PC-9 (cell line): ENCODE data around the gene C1orf21. TPM values are rescaled to one million over a fixed set of nuclear protein-coding genes. Genes with fewer than 3 reads are reported as not detected.

Experiments used
- BruUV-seq: library from RNA; stranded (reverse); fragments of 400-500 nt; replicated peaks from 2 replicates; lab custom pipeline; 2021; lab: Mats Ljungman, UMichigan
- CTCF ChIA-PET: fragments of 300-600 bp; sonication (Branson Sonifier 250); formaldehyde crosslinking; loops from one replicate; lab custom pipeline; 2022; ENCODE audit warnings: antibody characterized with exemption; lab: Charles Lee
- POLR2A ChIA-PET: fragments of 300-600 bp; sonication (Branson Sonifier 250); formaldehyde crosslinking; loops from one replicate; lab custom pipeline; 2022; ENCODE audit warnings: antibody characterized with exemption; ENCODE audit not compliant: unreplicated experiment; lab: Charles Lee
- DNase-seq, 2 experiments: peaks; one replicate each; pipeline versions ENCODE4 v3.0.0 to v3.0.0-alpha.2; 2015 to 2022; ENCODE audit warnings: mixed read lengths in 1 of 2
- H2AFZ ChIP-seq: fragments of 200-600 bp; sonication (generic); 2 replicates; pipeline ENCODE4 v1.8.1; 2017; ENCODE audit warnings: antibody characterized with exemption
- H3F3A ChIP-seq: fragments of 200-600 bp; sonication (generic); 2 replicates; pipeline ENCODE4 v1.8.1; 2017; ENCODE audit warnings: antibody characterized with exemption, mild to moderate bottlenecking, low read depth; ENCODE audit not compliant: insufficient read depth
- H3K27ac ChIP-seq: fragments of 200-600 bp; sonication (generic); 2 replicates; pipeline ENCODE4 v1.6.1; 2016; ENCODE audit warnings: mixed run types
- H3K27me3 ChIP-seq: fragments of 200-600 bp; sonication (generic); 2 replicates; pipeline ENCODE4 v1.6.1; 2016; ENCODE audit warnings: low read depth, mixed run types; ENCODE audit not compliant: insufficient read depth
- H3K36me3 ChIP-seq: fragments of 200-600 bp; sonication (generic); 2 replicates; pipeline ENCODE4 v1.6.1; 2016; ENCODE audit warnings: low read depth, mixed run types
- H3K4me1 ChIP-seq: fragments of 200-600 bp; sonication (generic); replicated peaks from 2 replicates; pipeline ENCODE4 v1.6.1; 2016; ENCODE audit warnings: mixed run types; ENCODE audit not compliant: insufficient read depth
- H3K4me2 ChIP-seq: fragments of 200-600 bp; sonication (generic); 2 replicates; pipeline ENCODE4 v1.6.1; 2017; ENCODE audit warnings: mixed run types
- H3K4me3 ChIP-seq: fragments of 200-600 bp; sonication (generic); 2 replicates; pipeline ENCODE4 v1.6.1; 2016; ENCODE audit warnings: mixed run types
- H3K79me2 ChIP-seq: fragments of 200-600 bp; sonication (generic); 2 replicates; pipeline ENCODE4 v1.6.1; 2017; ENCODE audit warnings: low read depth, mixed run types
- H3K9me2 ChIP-seq: fragments of 200-600 bp; sonication (generic); 2 replicates; pipeline ENCODE4 v1.8.1; 2017; ENCODE audit warnings: mild to moderate bottlenecking; ENCODE audit not compliant: insufficient read depth
- H3K9me3 ChIP-seq: fragments of 200-600 bp; sonication (generic); 2 replicates; pipeline ENCODE4 v1.8.1; 2016; ENCODE audit warnings: low read depth; ENCODE audit not compliant: insufficient read depth
- H4K20me1 ChIP-seq: fragments of 200-600 bp; sonication (generic); 2 replicates; pipeline ENCODE4 v1.8.1; 2017; ENCODE audit not compliant: insufficient read depth
- EZH2 ChIP-seq: fragments of 200-600 bp; sonication (generic); IDR thresholded peaks from 2 replicates; pipeline ENCODE4 v1.8.0; 2017; ENCODE audit warnings: antibody characterized with exemption, low read depth
- intact Hi-C: fragments of 100-400 bp; cut with micrococcal nuclease; formaldehyde crosslinking; loops from one replicate; pipeline ENCODE4 v1.10.0; 2022; ENCODE audit not compliant: unreplicated experiment
- total RNA-seq: library from RNA; stranded (reverse); gene quantifications from 2 replicates; pipeline ENCODE4 v1.2.3, GENCODE V29; 2021
- TF ChIP-seq, protein P1 (sequence below): fragments of 200-600 bp; sonication (generic); conservative IDR thresholded peaks from 2 replicates; pipeline ENCODE4 v1.6.1; 2017; ENCODE audit warnings: mixed run types, antibody characterized with exemption, mild to moderate bottlenecking, moderate library complexity

Gene C1orf21
- total RNA-seq, 1 experiment from 2014 or later = 13.8 TPM

DNA sequence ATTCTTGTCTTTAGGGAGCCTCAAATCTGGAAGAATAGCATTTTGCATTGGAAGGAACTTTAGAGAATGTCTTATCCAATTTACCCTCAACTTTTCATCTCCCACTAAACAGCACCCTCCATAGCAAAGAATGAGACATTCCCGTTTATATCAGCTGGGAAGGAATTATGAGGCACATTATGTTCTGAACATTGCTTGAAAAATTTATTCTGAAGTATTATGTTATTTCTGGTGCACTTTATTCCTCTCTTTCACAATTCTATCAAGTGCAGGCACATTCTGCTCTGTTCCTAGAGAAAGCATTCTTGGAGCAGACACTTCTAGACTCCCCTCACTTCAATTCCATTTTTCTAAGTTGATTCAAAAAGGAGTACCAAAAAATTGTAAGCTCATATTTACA, 220.0 kb downstream of the C1orf21 start:
- ChIA-PET CTCF (no interaction called here), POLR2A (no interaction called here)
- Histone ChIP-seq H3K4me3 (no peak overlapping the region), H3K27ac (no peak overlapping the region), H4K20me1 (no peaks in the 10 kb centered on the region), H3K36me3 (no peaks in the 10 kb centered on the region), H3K27me3 (no peaks in the 10 kb centered on the region), H3F3A (no peaks in the 10 kb centered on the region), H3K9me3 (no peaks in the 10 kb centered on the region), H3K4me2 (no peak overlapping the region), H3K79me2 (no peaks in the 10 kb centered on the region), H3K9me2 (no peaks in the 10 kb centered on the region), H3K4me1 (no peaks in the 10 kb centered on the region), H2AFZ (no peak overlapping the region)
- intact Hi-C loops = no loop called here
- BruUV-seq = no TSS peak
- TF ChIP-seq, protein P1, sequence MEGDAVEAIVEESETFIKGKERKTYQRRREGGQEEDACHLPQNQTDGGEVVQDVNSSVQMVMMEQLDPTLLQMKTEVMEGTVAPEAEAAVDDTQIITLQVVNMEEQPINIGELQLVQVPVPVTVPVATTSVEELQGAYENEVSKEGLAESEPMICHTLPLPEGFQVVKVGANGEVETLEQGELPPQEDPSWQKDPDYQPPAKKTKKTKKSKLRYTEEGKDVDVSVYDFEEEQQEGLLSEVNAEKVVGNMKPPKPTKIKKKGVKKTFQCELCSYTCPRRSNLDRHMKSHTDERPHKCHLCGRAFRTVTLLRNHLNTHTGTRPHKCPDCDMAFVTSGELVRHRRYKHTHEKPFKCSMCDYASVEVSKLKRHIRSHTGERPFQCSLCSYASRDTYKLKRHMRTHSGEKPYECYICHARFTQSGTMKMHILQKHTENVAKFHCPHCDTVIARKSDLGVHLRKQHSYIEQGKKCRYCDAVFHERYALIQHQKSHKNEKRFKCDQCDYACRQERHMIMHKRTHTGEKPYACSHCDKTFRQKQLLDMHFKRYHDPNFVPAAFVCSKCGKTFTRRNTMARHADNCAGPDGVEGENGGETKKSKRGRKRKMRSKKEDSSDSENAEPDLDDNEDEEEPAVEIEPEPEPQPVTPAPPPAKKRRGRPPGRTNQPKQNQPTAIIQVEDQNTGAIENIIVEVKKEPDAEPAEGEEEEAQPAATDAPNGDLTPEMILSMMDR = no peak
- DNase-seq = no peak

DNA sequence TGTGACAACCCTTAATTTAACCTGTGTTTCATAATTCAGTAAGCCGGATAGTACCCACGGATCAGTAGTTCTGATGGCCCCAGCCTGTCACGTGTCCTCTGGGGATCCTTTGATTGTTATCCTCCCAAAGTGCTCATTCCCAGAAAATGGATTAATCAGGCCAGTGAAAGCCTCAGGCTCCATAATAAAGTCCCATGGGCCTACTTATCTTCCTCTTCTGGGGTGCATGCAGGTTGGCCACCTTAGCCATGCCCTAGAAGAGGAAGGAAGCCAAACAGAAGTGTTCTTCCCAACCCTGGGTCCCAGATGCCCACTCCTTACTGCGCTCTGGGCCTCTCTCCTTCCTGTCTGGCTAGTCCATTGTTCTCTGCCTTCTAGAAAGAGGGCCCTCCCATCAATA, 221.8 kb downstream of the C1orf21 start:
- H3K9me3 ChIP-seq = no peaks in the 10 kb centered on the region
- H3K36me3 ChIP-seq = no peaks in the 10 kb centered on the region
- H3K27ac ChIP-seq = no peak overlapping the region
- H3K9me2 ChIP-seq = no peaks in the 10 kb centered on the region
- no peak overlapping the region for H3K4me3 ChIP-seq
- intact Hi-C loops = no loop called here
- ChIA-PET CTCF (no interaction called here), POLR2A (no interaction called here)
- no peaks in the 10 kb centered on the region for H4K20me1 ChIP-seq
- no peaks in the 10 kb centered on the region for H3K4me1 ChIP-seq
- H2AFZ ChIP-seq = no peak overlapping the region
- BruUV-seq = no TSS peak
- no peak overlapping the region for H3K4me2 ChIP-seq
- TF ChIP-seq EZH2 = no peak
- TF ChIP-seq, protein P1 = no peak
- no peaks in the 10 kb centered on the region for H3F3A ChIP-seq
- no peaks in the 10 kb centered on the region for H3K79me2 ChIP-seq
- H3K27me3 ChIP-seq = no peaks in the 10 kb centered on the region
- no peak for DNase-seq

DNA sequence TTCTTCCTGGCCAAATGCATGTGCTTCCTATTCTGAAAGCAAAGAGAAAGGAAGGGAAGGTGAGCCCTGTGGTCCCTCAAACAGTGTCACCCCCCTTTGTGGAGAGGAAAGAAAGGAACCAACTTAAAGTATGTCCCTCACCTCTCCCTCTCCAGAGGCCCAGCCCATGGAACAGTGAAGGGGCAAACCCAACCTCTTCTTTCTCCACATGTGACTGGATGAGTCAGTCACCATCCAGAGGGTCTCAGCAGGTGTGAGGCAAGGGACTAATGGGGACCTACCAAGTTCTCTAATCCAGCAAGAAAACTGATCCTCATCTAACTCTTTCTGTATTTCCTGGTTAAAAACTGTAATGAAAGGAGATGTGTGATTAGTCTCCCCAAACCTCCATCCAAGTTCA, 222.2 kb downstream of the C1orf21 start:
- intact Hi-C loops = no loop called here
- BruUV-seq = no TSS peak
- no peak overlapping the region for H3K4me3 ChIP-seq

More for the DNA sequence above, 222.2 kb downstream of the C1orf21 start:
- no peaks in the 10 kb centered on the region for H3F3A ChIP-seq
- no peaks in the 10 kb centered on the region for H3K27me3 ChIP-seq
- H3K9me3 ChIP-seq = no peaks in the 10 kb centered on the region
- no peaks in the 10 kb centered on the region for H3K36me3 ChIP-seq
- no peaks in the 10 kb centered on the region for H4K20me1 ChIP-seq
- H3K4me1 ChIP-seq = no peaks in the 10 kb centered on the region
- H2AFZ ChIP-seq = no peak overlapping the region
- no peaks in the 10 kb centered on the region for H3K79me2 ChIP-seq
- no peak for TF ChIP-seq EZH2
- TF ChIP-seq, protein P1 = no peak
- H3K4me2 ChIP-seq = no peak overlapping the region
- ChIA-PET POLR2A (no interaction called here), CTCF (no interaction called here)
- no peaks in the 10 kb centered on the region for H3K9me2 ChIP-seq
- no peak overlapping the region for H3K27ac ChIP-seq
- no peak for DNase-seq
